SK-N-MC (cell line): ENCODE data around the gene PDCD4.

Experiments used
- DNase-seq: peaks from one replicate; pipeline ENCODE4 v3.0.0-alpha.2; 2011; ENCODE audit warnings: low read depth, low spot score
- H3K27ac ChIP-seq: fragments of 200-600 bp; sonication (generic); 2 replicates; pipeline ENCODE4 v1.5.1; 2016; ENCODE audit warnings: mixed run types
- H3K36me3 ChIP-seq: fragments of 200-600 bp; sonication (generic); 2 replicates; pipeline ENCODE4 v1.6.1; 2017; ENCODE audit warnings: antibody characterized with exemption, low read length, mixed read lengths; ENCODE audit not compliant: insufficient read depth
- H3K4me3 ChIP-seq: fragments of 200-600 bp; sonication (generic); 2 replicates; pipeline ENCODE4 v1.5.1; 2016
- H3K9ac ChIP-seq: fragments of 200-600 bp; sonication (generic); 2 replicates; pipeline ENCODE4 v1.8.0; 2017; ENCODE audit warnings: mixed run types, mixed read lengths; ENCODE audit not compliant: insufficient read length
- H3K9me3 ChIP-seq: fragments of 200-600 bp; sonication (generic); 2 replicates; pipeline ENCODE4 v1.6.1; 2017; ENCODE audit warnings: low read depth, mild to moderate bottlenecking, antibody characterized with exemption, low read length, moderate library complexity, mixed read lengths
- EZH2 ChIP-seq: fragments of 200-600 bp; sonication (generic); IDR thresholded peaks from one replicate; pipeline ENCODE4 v1.6.1; 2017; ENCODE audit warnings: antibody characterized with exemption
- FOXP2 ChIP-seq: optimal IDR thresholded peaks from 2 replicates; pipeline ENCODE3; 2011; ENCODE audit warnings: mild to moderate bottlenecking, moderate library complexity; ENCODE audit not compliant: insufficient read depth; ENCODE audit errors: extremely low read length, control extremely low read depth
- POLR2AphosphoS5 ChIP-seq: IDR thresholded peaks from 2 replicates; pipeline ENCODE4 v1.6.1; 2012; ENCODE audit warnings: mild to moderate bottlenecking, low read depth, low read length, borderline replicate concordance

The PDCD4 gene

GRCh38 chr10:110931769-110932381 lies 60.1 kb downstream of the PDCD4 start:
- TF ChIP-seq FOXP2 (no peak), POLR2AphosphoS5 (no peak), EZH2 (no peak)

DNA sequence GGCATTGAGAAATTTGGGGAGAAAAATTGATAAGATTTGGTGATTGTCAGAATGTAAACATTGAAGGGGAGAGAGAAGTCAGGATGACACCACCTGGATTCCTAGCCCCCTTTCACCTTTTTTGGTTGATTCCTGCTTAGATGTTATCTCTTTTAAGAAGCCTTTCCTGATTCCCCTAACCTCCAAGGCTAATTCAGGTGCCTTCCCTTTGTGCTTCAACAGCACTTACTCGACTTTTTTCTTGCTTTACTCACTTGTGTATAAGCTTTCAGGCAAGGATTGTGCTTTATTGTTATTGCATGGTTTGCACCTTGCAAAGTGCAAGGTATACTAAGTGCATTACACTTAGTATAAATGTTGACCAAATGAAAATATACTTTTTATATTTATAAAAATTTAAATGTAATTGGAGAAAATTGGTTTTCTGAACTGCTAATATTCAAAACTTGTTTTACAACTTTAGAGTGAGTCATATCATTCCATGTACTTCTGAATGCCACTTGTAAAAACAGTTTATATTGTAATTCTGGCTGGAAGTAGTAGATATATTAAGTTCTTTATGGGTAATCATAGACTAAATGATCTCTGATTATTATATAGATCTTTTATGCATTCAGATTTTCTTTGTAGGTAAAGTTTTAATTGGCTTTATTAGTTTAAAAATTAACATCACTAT lies 60.9 kb downstream of the PDCD4 start:
- DNase-seq: no peak
- H3K9me3 ChIP-seq: no peaks in the 10 kb centered on the region
- H3K4me3 ChIP-seq: no peak overlapping the region
- H3K9ac ChIP-seq: no peak overlapping the region
- TF ChIP-seq EZH2 (no peak), POLR2AphosphoS5 (no peak), FOXP2 (no peak)
- H3K36me3 ChIP-seq: no peaks in the 10 kb centered on the region
- no peak overlapping the region for H3K27ac ChIP-seq

More at GRCh38 chr10:110931769-110932381, 60.1 kb downstream of the PDCD4 start:
- no peak overlapping the region for H3K4me3 ChIP-seq
- no peak overlapping the region for H3K27ac ChIP-seq
- no peak overlapping the region for H3K9ac ChIP-seq
- no peak for DNase-seq
- no peaks in the 10 kb centered on the region for H3K9me3 ChIP-seq
- no peaks in the 10 kb centered on the region for H3K36me3 ChIP-seq

- Histone ChIP-seq H3K9ac (no peak overlapping the region), H3K27ac (no peak overlapping the region), H3K9me3 (no peaks in the 10 kb centered on the region), H3K4me3 (no peak overlapping the region), H3K36me3 (no peaks in the 10 kb centered on the region)
- no peak for DNase-seq
- TF ChIP-seq EZH2: no peak
- no peak for TF ChIP-seq POLR2AphosphoS5
- no peak for TF ChIP-seq FOXP2
Measured at GRCh38 chr10:110936757-110937156, 65.0 kb downstream of the PDCD4 start.

DNA sequence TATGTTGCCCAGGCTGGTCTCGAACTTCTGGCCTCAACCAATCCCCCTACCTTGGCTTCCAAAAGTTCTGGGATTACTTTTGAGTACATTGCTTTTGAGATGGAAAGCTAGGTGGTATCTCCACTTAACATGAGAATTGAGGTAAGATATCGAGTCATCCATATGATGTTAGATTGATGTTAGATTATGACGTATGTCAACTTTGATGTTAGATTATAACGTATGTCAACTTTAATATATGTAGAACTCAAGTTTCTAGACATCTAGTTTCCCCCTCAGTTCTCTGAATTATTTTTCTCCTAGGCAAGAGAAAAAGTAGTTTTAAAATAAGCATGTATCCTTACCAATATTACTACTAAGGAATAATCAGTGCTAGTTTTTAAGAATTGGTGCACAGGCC lies 67.7 kb downstream of the PDCD4 start:
- no peak for DNase-seq
- no peak overlapping the region for H3K4me3 ChIP-seq
- H3K36me3 ChIP-seq: peaks cover 11% of the 10 kb centered on the region
- no peak for TF ChIP-seq POLR2AphosphoS5
- no peak for TF ChIP-seq EZH2
- TF ChIP-seq FOXP2: no peak
- H3K27ac ChIP-seq: no peak overlapping the region
- no peak overlapping the region for H3K9ac ChIP-seq
- H3K9me3 ChIP-seq: no peaks in the 10 kb centered on the region

DNA sequence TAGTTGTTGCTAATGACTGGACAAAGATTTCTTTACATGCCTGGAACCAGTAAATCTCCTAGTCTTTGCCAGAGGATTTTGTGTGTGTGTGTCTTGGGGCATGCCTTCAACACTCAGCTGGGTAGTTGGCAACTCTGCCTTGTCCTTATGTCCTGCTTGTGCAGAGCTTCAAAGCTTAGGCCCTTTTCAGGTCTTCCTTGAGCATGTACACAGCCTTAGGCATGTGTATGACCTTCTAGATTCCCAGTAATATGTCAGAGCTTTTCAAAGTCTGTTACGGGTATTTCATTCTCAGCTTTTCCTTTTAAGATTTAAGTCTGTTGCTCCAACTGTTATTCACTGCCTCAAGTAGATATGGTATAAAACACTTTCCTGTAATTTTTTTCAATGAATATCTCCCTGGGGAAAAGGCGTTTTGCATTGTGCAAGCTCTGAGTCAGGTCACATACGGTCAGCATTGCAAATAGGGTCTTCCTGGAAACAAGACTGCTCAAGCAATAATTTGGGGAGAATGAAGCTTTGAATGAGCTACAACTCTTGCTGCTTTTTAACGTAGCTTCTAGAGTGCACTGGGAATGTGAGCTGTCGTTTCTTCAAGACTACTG lies 73.2 kb downstream of the PDCD4 start:
- H3K9ac ChIP-seq: no peak overlapping the region
- no peaks in the 10 kb centered on the region for H3K9me3 ChIP-seq
- no peak overlapping the region for H3K27ac ChIP-seq
- H3K36me3 ChIP-seq: peaks cover 11% of the 10 kb centered on the region
- DNase-seq: no peak
- TF ChIP-seq POLR2AphosphoS5 (no peak), EZH2 (no peak), FOXP2 (no peak)
- no peak overlapping the region for H3K4me3 ChIP-seq

DNA sequence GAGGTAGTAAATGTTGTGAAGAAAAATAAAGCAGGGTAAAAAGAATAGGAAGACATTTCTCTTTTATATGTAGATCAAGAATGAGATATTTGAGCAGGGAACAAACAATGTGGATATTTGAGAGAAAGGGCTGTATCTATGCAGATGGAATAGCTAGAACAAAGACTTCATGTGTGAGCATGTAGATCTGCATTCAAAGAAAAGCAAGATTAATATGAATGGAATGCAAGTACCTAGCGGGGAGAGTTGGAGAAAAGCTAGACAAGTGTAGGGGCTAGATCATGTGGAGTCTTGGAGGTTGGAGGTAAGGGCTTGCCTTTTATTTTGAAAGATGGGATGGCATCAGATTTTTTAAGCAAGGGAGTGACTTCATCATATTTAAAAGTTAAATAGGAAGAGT lies 74.8 kb downstream of the PDCD4 start:
- Histone ChIP-seq H3K9me3 (no peaks in the 10 kb centered on the region), H3K27ac (no peak overlapping the region), H3K36me3 (peaks cover 11% of the 10 kb centered on the region), H3K4me3 (no peak overlapping the region), H3K9ac (no peak overlapping the region)
- no peak for DNase-seq
- no peak for TF ChIP-seq POLR2AphosphoS5
- TF ChIP-seq EZH2: no peak
- TF ChIP-seq FOXP2: no peak

DNA sequence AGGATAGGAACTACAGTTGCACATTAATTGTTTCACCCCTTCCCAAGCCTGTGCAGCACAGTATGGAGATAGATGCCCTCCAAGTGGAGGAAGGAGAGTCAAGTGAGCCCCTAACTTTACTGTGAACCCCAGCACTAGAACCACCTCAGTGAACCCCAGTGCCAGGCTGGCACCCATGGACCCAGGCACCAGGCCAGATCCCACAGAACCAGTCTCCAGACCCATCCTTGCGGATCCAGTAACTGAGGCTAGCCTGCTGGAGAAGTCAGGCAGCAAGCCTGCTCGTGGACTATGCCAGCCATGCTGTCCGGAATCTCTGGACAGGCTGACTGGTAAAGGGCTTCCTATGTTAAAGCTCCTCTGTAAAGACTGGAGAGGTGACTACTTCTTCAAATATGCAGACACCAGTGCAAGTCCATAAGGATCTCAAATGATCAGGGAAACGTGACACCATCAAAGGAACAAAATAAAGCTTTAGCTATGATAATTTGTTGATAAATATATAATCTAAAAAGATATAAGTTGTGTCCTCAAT lies 75.4 kb downstream of the PDCD4 start:
- TF ChIP-seq POLR2AphosphoS5 (no peak), EZH2 (no peak), FOXP2 (no peak)
- Histone ChIP-seq H3K4me3 (no peak overlapping the region), H3K9ac (no peak overlapping the region), H3K27ac (no peak overlapping the region), H3K36me3 (peaks cover 8% of the 10 kb centered on the region), H3K9me3 (no peaks in the 10 kb centered on the region)
- no peak for DNase-seq
